Muscle layer of duodenum (tissue), 2 donors: ENCODE results near the gene AGBL4.

Experiments
- H3K27ac ChIP-seq: one replicate; pipeline ENCODE4 v1.7.0; 2013; ENCODE audit warnings: mild to moderate bottlenecking, low read length
- H3K27me3 ChIP-seq: one replicate; pipeline ENCODE4 v1.7.0; 2013; ENCODE audit warnings: low read depth, mild to moderate bottlenecking, control low read depth, low read length
- H3K36me3 ChIP-seq, 2 donors: one replicate each; pipeline ENCODE4 v1.7.0; 2013; ENCODE audit warnings: low read length in 2 of 2, control low read depth in 1 of 2, mild to moderate bottlenecking in 1 of 2; ENCODE audit not compliant: insufficient read depth in 2 of 2, control insufficient read depth in 1 of 2
- H3K4me1 ChIP-seq, 2 donors: one replicate each; pipeline ENCODE4 v1.7.0; 2013; ENCODE audit warnings: low read length in 2 of 2, mild to moderate bottlenecking in 2 of 2, control low read depth in 1 of 2, moderate library complexity in 1 of 2; ENCODE audit not compliant: insufficient read depth in 2 of 2, control insufficient read depth in 1 of 2
- H3K4me3 ChIP-seq, 2 donors: one replicate each; pipeline ENCODE4 v1.7.0; 2013; ENCODE audit warnings: low read length in 2 of 2, low read depth in 1 of 2, mild to moderate bottlenecking in 1 of 2
- H3K9me3 ChIP-seq, 2 donors: one replicate each; pipeline ENCODE4 v1.7.0; 2013; ENCODE audit warnings: low read length in 2 of 2, control low read depth in 1 of 2, mild to moderate bottlenecking in 1 of 2; ENCODE audit not compliant: control insufficient read depth in 1 of 2
- donor health status: healthy.

The AGBL4 gene

DNA sequence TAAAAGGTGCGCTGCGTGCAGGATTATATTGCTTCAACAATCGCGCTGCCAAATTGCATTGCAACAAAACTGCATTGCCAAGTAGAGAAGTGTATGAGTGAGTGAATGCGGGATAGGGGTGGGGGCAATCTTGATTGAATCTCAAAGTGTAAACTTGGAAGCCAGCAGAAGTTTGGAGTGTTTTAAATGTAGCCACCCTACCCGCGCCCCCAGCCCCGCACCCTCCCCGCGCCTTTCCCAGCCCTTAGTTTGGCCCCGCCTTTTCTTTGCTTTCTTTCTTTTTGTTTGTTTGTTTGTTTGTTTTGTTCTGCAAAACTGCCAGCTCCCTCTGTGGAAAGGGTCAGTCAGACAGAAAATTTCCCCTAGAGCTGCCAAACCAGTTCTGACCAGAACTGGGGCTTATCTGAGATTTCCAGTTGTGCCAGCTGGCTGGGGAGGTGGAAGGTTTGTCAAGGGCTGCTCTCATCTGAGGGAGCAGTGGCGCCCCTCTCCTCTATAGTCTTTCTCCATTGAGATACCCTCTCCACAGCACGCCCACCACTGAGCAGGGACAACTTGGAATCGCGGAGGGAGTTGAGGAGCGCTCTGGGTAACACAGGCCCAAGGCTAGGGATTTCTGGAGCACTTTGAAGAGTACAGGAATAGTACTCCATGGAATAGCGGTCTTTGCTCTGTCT, 1246.4 kb downstream of the AGBL4 start:
- Histone ChIP-seq H3K4me3 (peak overlapping the region; percentile 62 to 74), H3K36me3 (no peaks in the 10 kb centered on the region), H3K27ac (no peak overlapping the region), H3K27me3 (no peaks in the 10 kb centered on the region), H3K9me3 (no peaks in the 10 kb centered on the region), H3K4me1 (peaks cover 3 to 34% of the 10 kb centered on the region in 2 donors)

- Histone ChIP-seq H3K27me3 (no peaks in the 10 kb centered on the region), H3K27ac (no peak within 1 kb of the TSS), H3K4me1 (peaks cover 3 to 41% of the 10 kb centered on the region in 2 donors), H3K9me3 (no peaks in the 10 kb centered on the region), H3K4me3 (peak within 1 kb of the TSS; percentile 62 to 74), H3K36me3 (no peaks in the 10 kb centered on the region)
Measured at GRCh38 chr1:48776393-48777218, 1247.1 kb downstream of the AGBL4 start, which contains the start of gene BEND5. TSS of gene BEND5 (minus strand) at chr1:48776891. CDS start at chr1:48776831, 60 bp downstream.

- Histone ChIP-seq H3K27me3 (no peaks in the 10 kb centered on the region), H3K4me3 (peak overlapping the region; percentile 62 to 74), H3K27ac (no peak overlapping the region), H3K9me3 (no peaks in the 10 kb centered on the region), H3K36me3 (no peaks in the 10 kb centered on the region), H3K4me1 (peaks cover 3 to 43% of the 10 kb centered on the region in 2 donors)
Measured at GRCh38 chr1:48775831-48776392, 1247.8 kb downstream of the AGBL4 start.

GRCh38 chr1:48773133-48773532, 1250.6 kb downstream of the AGBL4 start:
- Histone ChIP-seq H3K4me3 (no peak overlapping the region), H3K36me3 (no peaks in the 10 kb centered on the region), H3K4me1 (peaks cover 6 to 42% of the 10 kb centered on the region in 2 donors), H3K9me3 (no peaks in the 10 kb centered on the region), H3K27ac (no peak overlapping the region), H3K27me3 (no peaks in the 10 kb centered on the region)

DNA sequence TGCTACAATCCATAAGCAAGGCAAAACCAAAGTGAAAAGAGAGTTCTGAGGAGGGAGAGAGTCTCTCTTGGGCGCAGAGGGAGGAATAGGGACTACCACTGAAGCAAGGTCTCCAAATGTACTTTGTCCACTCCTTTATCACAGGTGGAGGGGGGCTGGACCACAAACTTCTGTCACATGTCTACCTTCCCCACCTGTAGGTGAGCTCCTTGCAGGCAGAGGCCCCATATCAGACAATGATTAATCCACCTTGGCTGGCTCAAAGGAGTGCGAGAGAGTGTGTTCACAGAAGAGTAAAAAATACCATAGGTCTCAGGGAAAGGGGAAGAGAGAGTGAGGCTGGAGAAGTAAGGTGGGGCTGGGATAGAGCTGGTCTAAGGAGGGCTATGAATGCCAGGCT, 1251.5 kb downstream of the AGBL4 start:
- H3K4me3 ChIP-seq: no peak overlapping the region
- no peaks in the 10 kb centered on the region for H3K36me3 ChIP-seq

GRCh38 chr1:48771561-48771960, 1252.2 kb downstream of the AGBL4 start:
- no peaks in the 10 kb centered on the region for H3K27me3 ChIP-seq
- H3K9me3 ChIP-seq: no peaks in the 10 kb centered on the region
- H3K36me3 ChIP-seq: no peaks in the 10 kb centered on the region
- no peak overlapping the region for H3K27ac ChIP-seq
- peaks cover 7 to 33% of the 10 kb centered on the region in 2 donors for H3K4me1 ChIP-seq
- H3K4me3 ChIP-seq: no peak overlapping the region

More for the DNA sequence above, 1251.5 kb downstream of the AGBL4 start:
- H3K27ac ChIP-seq: no peak overlapping the region
- H3K9me3 ChIP-seq: no peaks in the 10 kb centered on the region
- peaks cover 7 to 33% of the 10 kb centered on the region in 2 donors for H3K4me1 ChIP-seq
- no peaks in the 10 kb centered on the region for H3K27me3 ChIP-seq

DNA sequence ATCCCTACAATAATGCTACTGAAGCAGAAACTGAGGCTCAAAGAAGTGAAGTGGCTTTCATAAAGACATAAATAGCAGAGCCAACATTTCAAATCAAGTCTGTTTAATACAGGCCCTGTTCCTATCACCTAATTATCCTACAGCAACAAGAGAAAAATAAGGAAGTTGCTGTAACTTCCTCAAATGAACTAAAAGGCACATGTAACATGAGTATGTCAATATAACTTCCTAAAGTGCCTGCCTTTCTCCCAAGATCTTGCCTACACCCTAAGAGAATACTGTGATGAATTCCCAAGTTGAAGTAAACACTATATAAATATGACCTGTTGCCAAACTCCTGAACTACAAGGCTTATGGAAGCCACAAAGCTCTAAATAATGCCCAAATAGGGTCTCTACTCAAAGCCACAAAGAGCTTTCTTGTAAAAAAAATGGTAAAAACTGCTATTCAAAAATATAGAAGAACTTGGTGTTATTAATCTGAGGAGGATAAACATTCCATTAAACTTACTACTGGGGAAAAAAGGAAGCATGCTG, 1255.7 kb downstream of the AGBL4 start:
- H3K4me3 ChIP-seq: no peak overlapping the region
- H3K27ac ChIP-seq: no peak overlapping the region
- no peaks in the 10 kb centered on the region for H3K9me3 ChIP-seq
- H3K27me3 ChIP-seq: no peaks in the 10 kb centered on the region
- no peaks in the 10 kb centered on the region for H3K36me3 ChIP-seq
- H3K4me1 ChIP-seq: peaks cover 7 to 11% of the 10 kb centered on the region in 2 donors

GRCh38 chr1:48765335-48765734, 1258.4 kb downstream of the AGBL4 start:
- no peaks in the 10 kb centered on the region for H3K36me3 ChIP-seq
- H3K9me3 ChIP-seq: no peaks in the 10 kb centered on the region
- peaks cover 0 to 10% of the 10 kb centered on the region in 2 donors for H3K4me1 ChIP-seq

GRCh38 chr1:48761986-48762385, 1261.8 kb downstream of the AGBL4 start:
- Histone ChIP-seq H3K27ac (no peak overlapping the region), H3K27me3 (no peaks in the 10 kb centered on the region), H3K9me3 (no peaks in the 10 kb centered on the region), H3K4me1 (peaks cover 0 to 3% of the 10 kb centered on the region in 2 donors), H3K36me3 (peaks cover 8 to 19% of the 10 kb centered on the region in 2 donors), H3K4me3 (no peak overlapping the region)

More at GRCh38 chr1:48765335-48765734, 1258.4 kb downstream of the AGBL4 start:
- no peaks in the 10 kb centered on the region for H3K27me3 ChIP-seq
- no peak overlapping the region for H3K27ac ChIP-seq
- H3K4me3 ChIP-seq: no peak overlapping the region

DNA sequence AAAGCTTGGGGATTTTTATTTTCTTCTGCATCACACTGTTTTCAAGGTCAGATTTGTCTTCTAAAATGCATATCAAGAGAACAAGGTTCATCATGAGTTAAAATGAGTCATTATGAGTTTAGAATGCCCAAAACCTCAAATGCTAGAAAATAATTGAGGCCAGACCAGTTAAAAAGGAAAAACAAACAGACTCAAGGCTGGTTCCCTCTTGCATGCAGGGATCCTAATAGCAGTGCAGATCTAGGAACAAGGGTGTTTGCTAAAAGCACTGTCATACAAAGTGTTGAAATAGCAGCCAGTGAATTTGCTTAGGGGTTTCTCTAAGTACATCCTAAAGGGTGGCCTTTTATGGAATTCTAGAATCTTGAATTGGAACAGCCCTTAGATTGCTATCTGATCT, 1262.3 kb downstream of the AGBL4 start:
- Histone ChIP-seq H3K27me3 (no peaks in the 10 kb centered on the region), H3K4me3 (no peak overlapping the region), H3K9me3 (no peaks in the 10 kb centered on the region), H3K4me1 (peaks cover 0 to 3% of the 10 kb centered on the region in 2 donors), H3K27ac (no peak overlapping the region), H3K36me3 (peaks cover 8 to 19% of the 10 kb centered on the region in 2 donors)

- Histone ChIP-seq H3K27me3 (no peaks in the 10 kb centered on the region), H3K36me3 (peaks cover 8 to 19% of the 10 kb centered on the region in 2 donors), H3K4me3 (no peak overlapping the region)
Measured at GRCh38 chr1:48760857-48761256, 1262.9 kb downstream of the AGBL4 start.

More at GRCh38 chr1:48760857-48761256, 1262.9 kb downstream of the AGBL4 start:
- Histone ChIP-seq H3K9me3 (no peaks in the 10 kb centered on the region), H3K27ac (no peak overlapping the region), H3K4me1 (peaks cover 0 to 3% of the 10 kb centered on the region in 2 donors)
